GM11168 (cell line): Measurements from ENCODE around the gene PPARD.

Experiments used
- in situ Hi-C: fragments of 300-500 bp; cut with MboI; formaldehyde crosslinking; loops from one replicate; pipeline ENCODE4 v1.12.0; 2022; ENCODE audit warnings: low sequenced_read_pairs; ENCODE audit not compliant: unreplicated experiment

The PPARD gene

GRCh38 chr6:35402136-35402855 is 59.9 kb downstream of the PPARD start:
- in situ Hi-C loops = no loop called here

GRCh38 chr6:35402856-35403191 is 60.5 kb downstream of the PPARD start:
- in situ Hi-C loops = no loop called here

- in situ Hi-C loops = no loop called here
Observed at GRCh38 chr6:35403544-35404442, 61.4 kb downstream of the PPARD start.

GRCh38 chr6:35406711-35407485 is 64.5 kb downstream of the PPARD start:
- in situ Hi-C loops = no loop called here

- in situ Hi-C loops = no loop called here
Observed at GRCh38 chr6:35409245-35409644, 66.9 kb downstream of the PPARD start.

GRCh38 chr6:35410131-35410530 is 67.8 kb downstream of the PPARD start:
- in situ Hi-C loops = no loop called here

- in situ Hi-C loops = no loop called here
Observed at GRCh38 chr6:35411066-35411465, 68.7 kb downstream of the PPARD start.

GRCh38 chr6:35412102-35412501 is 69.7 kb downstream of the PPARD start:
- in situ Hi-C loops = no loop called here

GRCh38 chr6:35413911-35414310 is 71.6 kb downstream of the PPARD start:
- in situ Hi-C loops = no loop called here

GRCh38 chr6:35415065-35415891 is 72.9 kb downstream of the PPARD start:
- in situ Hi-C loops = no loop called here

GRCh38 chr6:35417979-35418661 is 75.8 kb downstream of the PPARD start:
- in situ Hi-C loops = no loop called here

- in situ Hi-C loops = no loop called here
Observed at GRCh38 chr6:35419417-35419816, 77.1 kb downstream of the PPARD start.

- in situ Hi-C loops = no loop called here
Observed at GRCh38 chr6:35419961-35420360, 77.6 kb downstream of the PPARD start.

- in situ Hi-C loops = no loop called here
Observed at GRCh38 chr6:35425284-35425683, 82.9 kb downstream of the PPARD start.

GRCh38 chr6:35426074-35426473 is 83.7 kb downstream of the PPARD start:
- in situ Hi-C loops = no loop called here

GRCh38 chr6:35427435-35427834 is 85.1 kb downstream of the PPARD start:
- in situ Hi-C loops = no loop called here

- in situ Hi-C loops = no loop called here
Observed at GRCh38 chr6:35427851-35428321, 85.5 kb downstream of the PPARD start.

- in situ Hi-C loops = no loop called here
Observed at GRCh38 chr6:35428421-35429149, 86.2 kb downstream of the PPARD start.

GRCh38 chr6:35429463-35429862 is 87.1 kb downstream of the PPARD start:
- in situ Hi-C loops = no loop called here
